Measurements from ENCODE around the gene SPTLC1.

DNA sequence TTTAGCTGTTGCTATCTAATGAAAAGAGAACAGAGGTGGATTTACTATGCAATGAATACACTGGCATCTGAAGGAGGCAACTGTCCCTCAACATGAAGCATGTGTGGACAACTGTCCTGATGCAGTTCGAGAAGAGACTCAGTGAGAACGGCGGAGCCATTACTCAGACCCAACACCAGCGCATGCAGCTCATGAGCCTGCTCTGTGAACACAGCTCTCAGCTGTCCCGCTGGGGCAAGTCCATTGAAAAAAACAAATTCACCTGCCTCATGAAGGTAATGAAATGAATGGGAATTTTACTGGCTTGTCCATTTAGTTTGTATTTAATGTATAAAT is 78.8 kb downstream of the SPTLC1 start:
- TF ChIP-seq, protein P1, sequence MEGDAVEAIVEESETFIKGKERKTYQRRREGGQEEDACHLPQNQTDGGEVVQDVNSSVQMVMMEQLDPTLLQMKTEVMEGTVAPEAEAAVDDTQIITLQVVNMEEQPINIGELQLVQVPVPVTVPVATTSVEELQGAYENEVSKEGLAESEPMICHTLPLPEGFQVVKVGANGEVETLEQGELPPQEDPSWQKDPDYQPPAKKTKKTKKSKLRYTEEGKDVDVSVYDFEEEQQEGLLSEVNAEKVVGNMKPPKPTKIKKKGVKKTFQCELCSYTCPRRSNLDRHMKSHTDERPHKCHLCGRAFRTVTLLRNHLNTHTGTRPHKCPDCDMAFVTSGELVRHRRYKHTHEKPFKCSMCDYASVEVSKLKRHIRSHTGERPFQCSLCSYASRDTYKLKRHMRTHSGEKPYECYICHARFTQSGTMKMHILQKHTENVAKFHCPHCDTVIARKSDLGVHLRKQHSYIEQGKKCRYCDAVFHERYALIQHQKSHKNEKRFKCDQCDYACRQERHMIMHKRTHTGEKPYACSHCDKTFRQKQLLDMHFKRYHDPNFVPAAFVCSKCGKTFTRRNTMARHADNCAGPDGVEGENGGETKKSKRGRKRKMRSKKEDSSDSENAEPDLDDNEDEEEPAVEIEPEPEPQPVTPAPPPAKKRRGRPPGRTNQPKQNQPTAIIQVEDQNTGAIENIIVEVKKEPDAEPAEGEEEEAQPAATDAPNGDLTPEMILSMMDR (IDR thresholded peaks at IDR 0.05) = no peak
- TF ChIP-seq EZH2 (IDR thresholded peaks at IDR 0.05; ENCODE audit: borderline replicate concordance, insufficient read depth, low read depth, low read length, poor library complexity, severe bottlenecking) = no peak
